ENCODE data around the gene ABCD3.
A peak's percentile ranks its signal among the peaks of the same experiment; 100 is the strongest.
"Not testable (repeated sequence)": the region's sequence is repeated elsewhere in the genome, so short reads cannot be mapped to it uniquely, and the experiment has no call there.

Gene ABCD3

GRCh38 chr1:94416901-94417727, 1.1 kb upstream of the ABCD3 start:
- no peak for TF ChIP-seq CTCF (IDR thresholded peaks at IDR 0.05; ENCODE audit: low read depth, low read length, missing control alignments)
- peak overlapping the region; percentile 86 for H3K4me3 ChIP-seq (replicated peaks; ENCODE audit: low read depth, low read length)

GRCh38 chr1:94417728-94417977, 536 bp upstream of the ABCD3 start:
- no peak for DNase-seq (ENCODE audit: extremely low read depth, low read depth)
- H3K4me3 ChIP-seq (replicated peaks; ENCODE audit: low read depth, low read length): peak overlapping the region; percentile 86
- no peak for TF ChIP-seq CTCF (IDR thresholded peaks at IDR 0.05; ENCODE audit: low read depth, low read length, missing control alignments)

More at GRCh38 chr1:94416901-94417727, 1.1 kb upstream of the ABCD3 start:
- DNase-seq (ENCODE audit: extremely low read depth, low read depth): no peak

GRCh38 chr1:94418664-94419655, 771 bp downstream of the ABCD3 start:
- no peak for DNase-seq (ENCODE audit: extremely low read depth, low read depth)
- peak overlapping the region; percentile 86 for H3K4me3 ChIP-seq (replicated peaks; ENCODE audit: low read depth, low read length)
- no peak for TF ChIP-seq CTCF (IDR thresholded peaks at IDR 0.05; ENCODE audit: low read depth, low read length, missing control alignments)

GRCh38 chr1:94422115-94422820, 4.1 kb downstream of the ABCD3 start:
- TF ChIP-seq CTCF (IDR thresholded peaks at IDR 0.05; ENCODE audit: low read depth, low read length, missing control alignments): no peak
- no peak for DNase-seq (ENCODE audit: extremely low read depth, low read depth)
- no peak overlapping the region for H3K4me3 ChIP-seq (replicated peaks; ENCODE audit: low read depth, low read length)

- no peak for TF ChIP-seq CTCF (IDR thresholded peaks at IDR 0.05; ENCODE audit: low read depth, low read length, missing control alignments)
- H3K4me3 ChIP-seq (replicated peaks; ENCODE audit: low read depth, low read length): no peak overlapping the region
- no peak for DNase-seq (ENCODE audit: extremely low read depth, low read depth)
These were observed 7.8 kb downstream of the ABCD3 start for GRCh38 chr1:94425821-94426484.

GRCh38 chr1:94426485-94426870, 8.3 kb downstream of the ABCD3 start:
- not testable (repeated sequence) for H3K4me3 ChIP-seq (replicated peaks; ENCODE audit: low read depth, low read length); DNase-seq (ENCODE audit: extremely low read depth, low read depth)

Data from HFF-Myc (cell line).